ENCODE results near the gene ACTR8. TPM values are rescaled to one million over a fixed set of nuclear protein-coding genes. Genes with fewer than 3 reads are reported as not detected.
A peak's percentile ranks its signal among the peaks of the same experiment; 100 is the strongest.

The ACTR8 gene
- polyA plus RNA-seq, 3 donors, result 8.3 to 12.2 (median 10.7) TPM

GRCh38 chr3:53913401-53913800, 31.4 kb upstream of the ACTR8 start:
- Mint-ChIP-seq H3K27me3 (ENCODE audit: low read depth in 3 of 3) (peaks cover 12 to 40% (median 16%) of the 10 kb centered on the region in 3 donors), H3K9me3 (peaks cover 0 to 9% (median 5%) of the 10 kb centered on the region in 7 donors), H3K4me1 (no peaks in the 10 kb centered on the region), H3K4me3 (no peak overlapping the region), H3K27ac (peak overlapping the region in 1 of 7 donors; percentile 15), H3K36me3 (no peaks in the 10 kb centered on the region)
- H3K36me3 ChIP-seq (replicated peaks in 1 of 2; ENCODE audit: control insufficient read depth in 1 of 2, insufficient read depth in 2 of 2, low read length in 2 of 2), result no peaks in the 10 kb centered on the region
- no peak overlapping the region for H3K4me2 ChIP-seq (replicated peaks; ENCODE audit: extremely low read depth, low read length, poor library complexity, severe bottlenecking)
- no peak for DNase-seq
- intact Hi-C loops (cut with micrococcal nuclease), result no loop called here
- TF ChIP-seq CTCF (IDR thresholded peaks at IDR 0.05), result no peak
- H2AFZ ChIP-seq (ENCODE audit: insufficient read depth, low read depth, low read length, poor library complexity, severe bottlenecking), result no peak overlapping the region
- 77% methylated on average over 3 of the region's 8 CpGs for WGBS (ENCODE audit: insufficient coverage)
- no peaks in the 10 kb centered on the region for H3K4me1 ChIP-seq (ENCODE audit: control insufficient read depth in 1 of 2, insufficient read depth in 2 of 2, low read length in 2 of 2)
- no peak overlapping the region for H3K9ac ChIP-seq (ENCODE audit: insufficient read depth, low read length, poor library complexity, severe bottlenecking)
- no peaks in the 10 kb centered on the region for H3K79me2 ChIP-seq (ENCODE audit: insufficient read depth, low read length)
- H3K27me3 ChIP-seq (ENCODE audit: control insufficient read depth in 2 of 2, insufficient read depth in 2 of 2, low read length in 2 of 2), result peaks cover 3 to 16% of the 10 kb centered on the region in 2 donors
- no peak overlapping the region for H3K27ac ChIP-seq (ENCODE audit: low read depth in 1 of 2, low read length in 2 of 2)
- no peak overlapping the region for H3K4me3 ChIP-seq (replicated peaks in 1 of 3; ENCODE audit: low read depth in 2 of 3, low read length in 3 of 3)
- no peaks in the 10 kb centered on the region for H4K20me1 ChIP-seq (ENCODE audit: insufficient read depth, low read length)
- H3K9me3 ChIP-seq (replicated peaks in 1 of 2; ENCODE audit: control insufficient read depth in 1 of 2, insufficient read depth in 1 of 2, low read length in 2 of 2), result no peaks in the 10 kb centered on the region

- 100% methylated on average over 1 of the region's 5 CpGs for WGBS (ENCODE audit: insufficient coverage)
- peaks cover 13 to 38% (median 25%) of the 10 kb centered on the region in 3 donors for H3K27me3 Mint-ChIP-seq (ENCODE audit: low read depth in 3 of 3)
- H3K36me3 Mint-ChIP-seq, result no peaks in the 10 kb centered on the region
Measured at GRCh38 chr3:53902711-53903110, 20.8 kb upstream of the ACTR8 start.

More at GRCh38 chr3:53902711-53903110, 20.8 kb upstream of the ACTR8 start:
- Mint-ChIP-seq H3K4me3 (no peak overlapping the region), H3K9me3 (peaks cover 0 to 17% (median 9%) of the 10 kb centered on the region in 7 donors), H3K4me1 (no peaks in the 10 kb centered on the region), H3K27ac (no peak overlapping the region)
- Histone ChIP-seq H3K4me3 (replicated peaks in 1 of 3; ENCODE audit: low read depth in 2 of 3, low read length in 3 of 3) (no peak overlapping the region), H3K9me3 (replicated peaks in 1 of 2; ENCODE audit: control insufficient read depth in 1 of 2, insufficient read depth in 1 of 2, low read length in 2 of 2) (peaks cover 0 to 4% of the 10 kb centered on the region in 2 donors), H3K27ac (ENCODE audit: low read depth in 1 of 2, low read length in 2 of 2) (no peak overlapping the region), H2AFZ (ENCODE audit: insufficient read depth, low read depth, low read length, poor library complexity, severe bottlenecking) (no peak overlapping the region), H4K20me1 (ENCODE audit: insufficient read depth, low read length) (no peaks in the 10 kb centered on the region), H3K36me3 (replicated peaks in 1 of 2; ENCODE audit: control insufficient read depth in 1 of 2, insufficient read depth in 2 of 2, low read length in 2 of 2) (no peaks in the 10 kb centered on the region), H3K9ac (ENCODE audit: insufficient read depth, low read length, poor library complexity, severe bottlenecking) (no peak overlapping the region), H3K4me2 (replicated peaks; ENCODE audit: extremely low read depth, low read length, poor library complexity, severe bottlenecking) (no peak overlapping the region), H3K79me2 (ENCODE audit: insufficient read depth, low read length) (no peaks in the 10 kb centered on the region), H3K4me1 (ENCODE audit: control insufficient read depth in 1 of 2, insufficient read depth in 2 of 2, low read length in 2 of 2) (no peaks in the 10 kb centered on the region), H3K27me3 (ENCODE audit: control insufficient read depth in 2 of 2, insufficient read depth in 2 of 2, low read length in 2 of 2) (peaks cover 14 to 38% of the 10 kb centered on the region in 2 donors)
- intact Hi-C loops (cut with micrococcal nuclease), result no loop called here
- TF ChIP-seq CTCF (IDR thresholded peaks at IDR 0.05), result no peak
- DNase-seq, result no peak

All from CD14-positive monocyte (primary cell).